ENCODE results near the gene OASL. TPM values are rescaled to one million over a fixed set of nuclear protein-coding genes. Genes with fewer than 3 reads are reported as not detected.

The OASL gene
- total RNA-seq, 3 donors from 2014 or later (not counting 1 experiment from before 2014, with no cell fraction given): 7.5 to 48.0 (median 35.2) TPM

DNA sequence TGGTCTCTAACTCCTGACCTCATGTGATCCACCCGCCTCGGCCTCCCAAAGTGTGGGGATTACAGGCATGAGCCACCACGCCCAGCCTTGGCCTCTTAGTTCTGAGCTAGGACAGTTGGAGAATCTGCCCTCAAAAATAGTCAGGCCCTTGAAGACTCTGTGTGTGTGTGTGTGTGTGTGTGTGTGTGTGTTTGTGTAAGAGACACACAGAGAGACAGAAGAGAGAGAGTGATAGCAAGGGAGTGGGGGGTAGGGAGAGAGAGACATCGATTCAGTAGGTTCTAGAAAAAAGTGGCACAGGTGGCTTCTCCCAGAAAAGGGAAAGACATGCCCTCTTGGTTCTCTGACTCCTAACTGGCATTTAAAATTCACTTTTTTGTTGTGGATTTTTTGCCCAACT, 55.3 kb downstream of the OASL start:
- Mint-ChIP-seq H3K4me3 (no peak overlapping the region), H3K9me3 (peaks cover 0 to 3% of the 10 kb centered on the region in 2 donors), H3K27me3 (ENCODE audit: low read depth in 2 of 2) (peaks cover 0 to 3% of the 10 kb centered on the region in 2 donors), H3K4me1 (no peaks in the 10 kb centered on the region), H3K36me3 (no peaks in the 10 kb centered on the region), H3K27ac (no peak overlapping the region)
- WGBS (ENCODE audit: insufficient coverage): 93% methylated on average over 4 of the region's 4 CpGs
- DNase-seq (no peak), ATAC-seq (no peak)
- H3K9me3 ChIP-seq (ENCODE audit: control insufficient read depth, insufficient read depth, low read length): no peaks in the 10 kb centered on the region
- TF ChIP-seq, protein P1, sequence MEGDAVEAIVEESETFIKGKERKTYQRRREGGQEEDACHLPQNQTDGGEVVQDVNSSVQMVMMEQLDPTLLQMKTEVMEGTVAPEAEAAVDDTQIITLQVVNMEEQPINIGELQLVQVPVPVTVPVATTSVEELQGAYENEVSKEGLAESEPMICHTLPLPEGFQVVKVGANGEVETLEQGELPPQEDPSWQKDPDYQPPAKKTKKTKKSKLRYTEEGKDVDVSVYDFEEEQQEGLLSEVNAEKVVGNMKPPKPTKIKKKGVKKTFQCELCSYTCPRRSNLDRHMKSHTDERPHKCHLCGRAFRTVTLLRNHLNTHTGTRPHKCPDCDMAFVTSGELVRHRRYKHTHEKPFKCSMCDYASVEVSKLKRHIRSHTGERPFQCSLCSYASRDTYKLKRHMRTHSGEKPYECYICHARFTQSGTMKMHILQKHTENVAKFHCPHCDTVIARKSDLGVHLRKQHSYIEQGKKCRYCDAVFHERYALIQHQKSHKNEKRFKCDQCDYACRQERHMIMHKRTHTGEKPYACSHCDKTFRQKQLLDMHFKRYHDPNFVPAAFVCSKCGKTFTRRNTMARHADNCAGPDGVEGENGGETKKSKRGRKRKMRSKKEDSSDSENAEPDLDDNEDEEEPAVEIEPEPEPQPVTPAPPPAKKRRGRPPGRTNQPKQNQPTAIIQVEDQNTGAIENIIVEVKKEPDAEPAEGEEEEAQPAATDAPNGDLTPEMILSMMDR (IDR thresholded peaks at IDR 0.05): no peak
- no peaks in the 10 kb centered on the region for H3K27me3 ChIP-seq (ENCODE audit: control insufficient read depth, insufficient read depth, low read length)
- H3K4me1 ChIP-seq (ENCODE audit: control insufficient read depth, insufficient read depth, low read length): no peaks in the 10 kb centered on the region
- H3K27ac ChIP-seq (ENCODE audit: low read length): no peak overlapping the region
- H3K36me3 ChIP-seq (ENCODE audit: control insufficient read depth, insufficient read depth, low read length): no peaks in the 10 kb centered on the region
- intact Hi-C loops (cut with micrococcal nuclease): no loop called here
- H3K4me3 ChIP-seq (ENCODE audit: low read length): no peak overlapping the region

DNA sequence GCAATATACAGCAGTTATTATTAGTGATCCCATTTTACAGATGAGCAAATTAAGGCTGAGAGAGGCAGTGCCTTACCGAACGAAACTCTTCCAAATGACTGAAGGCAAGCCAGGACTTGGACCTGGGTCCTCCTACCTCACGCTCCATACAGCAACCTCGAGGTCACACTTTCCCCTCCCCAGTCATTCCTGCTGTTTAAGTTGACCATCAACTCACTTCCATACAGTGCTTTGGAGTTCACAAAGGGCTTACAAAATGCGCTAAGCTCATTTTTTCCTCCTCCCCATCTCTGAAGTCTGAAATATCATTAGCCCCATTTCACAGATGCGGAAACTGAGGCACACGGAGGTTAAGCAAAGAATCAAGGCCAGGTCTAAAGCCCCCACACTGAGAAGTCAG, 56.4 kb downstream of the OASL start:
- Histone ChIP-seq H3K4me3 (ENCODE audit: low read length) (no peak overlapping the region), H3K4me1 (ENCODE audit: control insufficient read depth, insufficient read depth, low read length) (no peaks in the 10 kb centered on the region), H3K36me3 (ENCODE audit: control insufficient read depth, insufficient read depth, low read length) (no peaks in the 10 kb centered on the region), H3K27me3 (ENCODE audit: control insufficient read depth, insufficient read depth, low read length) (no peaks in the 10 kb centered on the region), H3K9me3 (ENCODE audit: control insufficient read depth, insufficient read depth, low read length) (no peaks in the 10 kb centered on the region), H3K27ac (ENCODE audit: low read length) (no peak overlapping the region)
- intact Hi-C loops (cut with micrococcal nuclease): no loop called here
- no peaks in the 10 kb centered on the region for H3K36me3 Mint-ChIP-seq
- no peak overlapping the region for H3K4me3 Mint-ChIP-seq
- no peak for ATAC-seq
- peaks cover 0 to 3% of the 10 kb centered on the region in 2 donors for H3K27me3 Mint-ChIP-seq (ENCODE audit: low read depth in 2 of 2)
- H3K9me3 Mint-ChIP-seq: no peaks in the 10 kb centered on the region
- no peak for DNase-seq
- H3K4me1 Mint-ChIP-seq: no peaks in the 10 kb centered on the region
- TF ChIP-seq, protein P1 (IDR thresholded peaks at IDR 0.05): no peak
- 83% methylated on average over 7 of the region's 7 CpGs for WGBS (ENCODE audit: insufficient coverage)
- H3K27ac Mint-ChIP-seq: no peak overlapping the region

DNA sequence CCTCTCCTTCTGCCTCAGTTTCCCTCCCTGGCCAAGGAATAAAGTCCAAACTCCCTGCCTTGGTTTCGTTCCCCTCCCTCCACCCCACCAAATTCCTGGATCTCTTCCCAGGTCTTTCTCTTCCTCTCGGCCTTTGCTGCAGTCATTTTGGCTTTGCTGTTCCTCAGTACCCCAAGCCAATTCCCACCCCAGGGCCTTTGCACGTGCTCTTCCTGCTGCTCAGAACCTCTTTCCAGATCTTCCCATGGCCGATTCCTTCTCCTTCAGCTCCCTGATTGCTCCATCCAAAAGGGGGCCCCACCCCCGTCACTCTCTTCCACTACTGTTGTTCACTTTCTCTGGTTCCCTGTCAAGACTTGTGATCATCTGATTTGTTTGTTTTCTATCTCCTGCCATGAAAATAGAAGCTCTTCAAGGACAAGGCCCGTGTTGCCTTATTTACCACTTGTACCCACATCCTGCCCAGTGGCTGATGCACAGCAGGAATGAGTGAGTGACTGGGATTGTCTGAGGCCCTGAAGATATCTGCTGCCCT, 57.6 kb downstream of the OASL start:
- Histone ChIP-seq H3K27me3 (ENCODE audit: control insufficient read depth, insufficient read depth, low read length) (no peaks in the 10 kb centered on the region), H3K36me3 (ENCODE audit: control insufficient read depth, insufficient read depth, low read length) (no peaks in the 10 kb centered on the region), H3K27ac (ENCODE audit: low read length) (no peak overlapping the region), H3K4me3 (ENCODE audit: low read length) (no peak overlapping the region), H3K9me3 (ENCODE audit: control insufficient read depth, insufficient read depth, low read length) (no peaks in the 10 kb centered on the region), H3K4me1 (ENCODE audit: control insufficient read depth, insufficient read depth, low read length) (no peaks in the 10 kb centered on the region)
- Mint-ChIP-seq H3K27ac (no peak overlapping the region), H3K27me3 (ENCODE audit: low read depth in 2 of 2) (peaks cover 0 to 3% of the 10 kb centered on the region in 2 donors), H3K36me3 (no peaks in the 10 kb centered on the region), H3K9me3 (no peaks in the 10 kb centered on the region), H3K4me3 (no peak overlapping the region), H3K4me1 (no peaks in the 10 kb centered on the region)
- DNase-seq (no peak), ATAC-seq (no peak)
- 85% methylated on average over 6 of the region's 6 CpGs for WGBS (ENCODE audit: insufficient coverage)
- TF ChIP-seq, protein P1 (IDR thresholded peaks at IDR 0.05): no peak
- intact Hi-C loops (cut with micrococcal nuclease): no loop called here

GRCh38 chr12:120980800-120981368, 58.2 kb downstream of the OASL start:
- Mint-ChIP-seq H3K27ac (no peak overlapping the region), H3K9me3 (no peaks in the 10 kb centered on the region)
- H3K27ac ChIP-seq (ENCODE audit: low read length): no peak overlapping the region

More at GRCh38 chr12:120980800-120981368, 58.2 kb downstream of the OASL start:
- intact Hi-C loops (cut with micrococcal nuclease): no loop called here
- no peak overlapping the region for H3K4me3 Mint-ChIP-seq
- Histone ChIP-seq H3K27me3 (ENCODE audit: control insufficient read depth, insufficient read depth, low read length) (no peaks in the 10 kb centered on the region), H3K9me3 (ENCODE audit: control insufficient read depth, insufficient read depth, low read length) (no peaks in the 10 kb centered on the region), H3K4me3 (ENCODE audit: low read length) (no peak overlapping the region), H3K4me1 (ENCODE audit: control insufficient read depth, insufficient read depth, low read length) (no peaks in the 10 kb centered on the region), H3K36me3 (ENCODE audit: control insufficient read depth, insufficient read depth, low read length) (no peaks in the 10 kb centered on the region)
- H3K36me3 Mint-ChIP-seq: no peaks in the 10 kb centered on the region
- WGBS (ENCODE audit: insufficient coverage): 88% methylated on average over 12 of the region's 13 CpGs
- peaks cover 0 to 3% of the 10 kb centered on the region in 2 donors for H3K27me3 Mint-ChIP-seq (ENCODE audit: low read depth in 2 of 2)
- TF ChIP-seq, protein P1 (IDR thresholded peaks at IDR 0.05): no peak
- no peaks in the 10 kb centered on the region for H3K4me1 Mint-ChIP-seq
- no peak for ATAC-seq
- DNase-seq: no peak

Data from natural killer cell (primary cell).